SK-N-SH (cell line): Measurements from ENCODE around the gene LENG9. TPM values are rescaled to one million over a fixed set of nuclear protein-coding genes. Genes with fewer than 3 reads are reported as not detected.
A peak's percentile ranks its signal among the peaks of the same experiment; 100 is the strongest.

ENCODE experiments used
- CTCF ChIA-PET: fragments of 300-600, 350-600 bp; formaldehyde crosslinking; extraction: SDS; loops from one replicate; lab custom pipeline; 2021; lab: Yijun Ruan, JAX
- POLR2A ChIA-PET: fragments of 350-600 bp; sonication (Branson Sonifier 250); formaldehyde crosslinking; extraction: SDS; loops from one replicate; lab custom pipeline; 2020; ENCODE audit warnings: antibody characterized with exemption, inconsistent platforms; lab: Yijun Ruan, JAX
- DNase-seq: peaks from one replicate; pipeline ENCODE4 v3.0.0; 2012
- H2AFZ ChIP-seq: fragments of 200-600 bp; sonication (generic); 2 replicates; pipeline ENCODE4 v1.8.1; 2016; ENCODE audit warnings: antibody characterized with exemption, mild to moderate bottlenecking, low read depth
- H3F3A ChIP-seq: fragments of 200-600 bp; sonication (generic); replicated peaks from 2 replicates; pipeline ENCODE3; 2016; ENCODE audit warnings: antibody characterized with exemption, mild to moderate bottlenecking; ENCODE audit not compliant: insufficient read depth
- H3K27ac ChIP-seq, 2 experiments: fragments of 200-500 bp in 1 of 2; fragments of 200-600 bp in 1 of 2; sonication (Bioruptor generic) in 1 of 2; sonication (generic), shearing (Covaris generic) in 1 of 2; 2 replicates each; pipeline versions ENCODE4 v1.5.1 to v1.6.1; 2014 to 2016; ENCODE audit warnings: low read depth in 2 of 2, inconsistent platforms in 1 of 2, low read length in 1 of 2, mild to moderate bottlenecking in 1 of 2, mixed read lengths in 1 of 2
- H3K27me3 ChIP-seq: fragments of 200-600 bp; sonication (generic), shearing (Covaris generic); 2 replicates; pipeline ENCODE4 v1.6.1; 2016; ENCODE audit warnings: mixed run types; ENCODE audit not compliant: insufficient read depth
- H3K36me3 ChIP-seq, 2 experiments: fragments of 200-500 bp in 1 of 2; fragments of 200-600 bp in 1 of 2; sonication (Bioruptor generic) in 1 of 2; sonication (generic) in 1 of 2; replicated peaks in 1 of 2; 2 replicates each; pipeline versions ENCODE3 to v1.5.1; 2014 to 2016; ENCODE audit warnings: low read length in 1 of 2, mild to moderate bottlenecking in 1 of 2; ENCODE audit not compliant: insufficient read depth in 2 of 2, control insufficient read depth in 1 of 2
- H3K4me1 ChIP-seq, 2 experiments: fragments of 200-500 bp in 1 of 2; fragments of 200-600 bp in 1 of 2; sonication (Bioruptor generic) in 1 of 2; sonication (generic), shearing (Covaris generic) in 1 of 2; 2 replicates each; pipeline versions ENCODE4 v1.5.1 to v1.6.1; 2014 to 2016; ENCODE audit warnings: low read depth in 1 of 2, low read length in 1 of 2, mixed run types in 1 of 2; ENCODE audit not compliant: insufficient read depth in 2 of 2, control insufficient read depth in 1 of 2
- H3K4me2 ChIP-seq: fragments of 200-600 bp; sonication (generic), shearing (Covaris generic); 2 replicates; pipeline ENCODE4 v1.6.1; 2017; ENCODE audit warnings: mixed run types
- H3K4me3 ChIP-seq, 2 experiments: fragments of 200-500 bp in 1 of 2; fragments of 200-600 bp in 1 of 2; sonication (Bioruptor generic) in 1 of 2; sonication (generic), shearing (Covaris generic) in 1 of 2; 2 replicates each; pipeline versions ENCODE4 v1.5.1 to v1.8.1; 2014 to 2016; ENCODE audit warnings: low read depth in 2 of 2, inconsistent platforms in 1 of 2, low read length in 1 of 2, mild to moderate bottlenecking in 1 of 2, mixed read lengths in 1 of 2, moderate library complexity in 1 of 2
- H3K79me2 ChIP-seq: fragments of 200-600 bp; sonication (generic); 2 replicates; pipeline ENCODE4 v1.8.1; 2017; ENCODE audit warnings: mild to moderate bottlenecking; ENCODE audit not compliant: insufficient read depth
- H3K9ac ChIP-seq: fragments of 200-600 bp; sonication (generic); 2 replicates; pipeline ENCODE4 v1.6.1; 2017; ENCODE audit warnings: mixed run types
- H3K9me2 ChIP-seq: fragments of 200-600 bp; sonication (generic); 2 replicates; pipeline ENCODE4 v1.6.1; 2017; ENCODE audit warnings: mixed run types
- H3K9me3 ChIP-seq: fragments of 200-600 bp; sonication (generic); 2 replicates; pipeline ENCODE4 v1.6.1; 2017; ENCODE audit warnings: mixed run types, mild to moderate bottlenecking, moderate library complexity
- H4K20me1 ChIP-seq: fragments of 200-600 bp; sonication (generic); 2 replicates; pipeline ENCODE4 v1.6.1; 2017; ENCODE audit warnings: mild to moderate bottlenecking, mixed run types; ENCODE audit not compliant: insufficient read depth
- FOXJ3 ChIP-seq: sonication (generic); formaldehyde crosslinking; IDR thresholded peaks from 2 replicates; pipeline ENCODE4 v1.5.1; 2020; ENCODE audit warnings: mild to moderate bottlenecking, missing genetic modification reagents
- FOXM1 ChIP-seq: IDR thresholded peaks from 2 replicates; pipeline ENCODE4 v1.4.0; 2012; ENCODE audit warnings: low read depth, mild to moderate bottlenecking
- MXI1 ChIP-seq: IDR thresholded peaks from 2 replicates; pipeline ENCODE4 v1.6.1; 2012; ENCODE audit warnings: mild to moderate bottlenecking, low read depth, low read length, improper control_type of control experiment
- POLR2AphosphoS5 ChIP-seq: IDR thresholded peaks from 2 replicates; pipeline ENCODE4 v1.6.1; 2012; ENCODE audit warnings: low read depth, low read length
- RAD21 ChIP-seq: IDR thresholded peaks from 2 replicates; pipeline ENCODE4 v1.6.1; 2012; ENCODE audit warnings: mild to moderate bottlenecking, low read length
- RCOR1 ChIP-seq: fragments of 150-350 bp; IDR thresholded peaks from 2 replicates; pipeline ENCODE4 v1.6.1; 2017; ENCODE audit warnings: antibody characterized with exemption, low read length
- RXRA ChIP-seq: IDR thresholded peaks from 2 replicates; pipeline ENCODE4 v1.4.0; 2012; ENCODE audit warnings: low read depth, mild to moderate bottlenecking, borderline replicate concordance
- SMC3 ChIP-seq: IDR thresholded peaks from 2 replicates; pipeline ENCODE4 v1.6.1; 2012; ENCODE audit warnings: low read depth, low read length, improper control_type of control experiment
- TAF1 ChIP-seq: IDR thresholded peaks from 2 replicates; pipeline ENCODE4 v1.6.1; 2012; ENCODE audit warnings: low read depth, mild to moderate bottlenecking, low read length, moderate library complexity, borderline replicate concordance
- TCF12 ChIP-seq: IDR thresholded peaks from 2 replicates; pipeline ENCODE4 v1.4.0; 2012
- WGBS: methylation state at CpG from one replicate; pipeline ENCODE4 v1.1.6; 2017; ENCODE audit warnings: low lambda C conversion rate; 5-methylcytosine and 5-hydroxymethylcytosine counted together
- polyA plus RNA-seq, 3 experiments: library from polyadenylated mRNA; depleted of rRNA; stranded (reverse); fragments of >200 nt; gene quantifications; 2 replicates each; pipeline ENCODE4 v1.2.3, GENCODE V29; 2012
- TF ChIP-seq, protein P1 (sequence below): IDR thresholded peaks from 2 replicates; pipeline ENCODE4 v1.4.0; 2012; ENCODE audit warnings: low read depth, borderline replicate concordance
- TF ChIP-seq, protein P2 (sequence below): fragments of 200-600 bp; sonication (generic); IDR thresholded peaks from 2 replicates; pipeline ENCODE4 v1.6.1; 2017; ENCODE audit warnings: antibody characterized with exemption, mild to moderate bottlenecking, moderate library complexity
- TF ChIP-seq, protein P3 (sequence below): fragments of 150-350 bp; IDR thresholded peaks from 2 replicates; pipeline ENCODE4 v1.6.1; 2017; ENCODE audit warnings: antibody characterized with exemption, low read length, low read depth, borderline replicate concordance
- TF ChIP-seq, protein P4 (sequence below): IDR thresholded peaks from 2 replicates; pipeline ENCODE4 v1.6.1; 2012; ENCODE audit warnings: mild to moderate bottlenecking, low read depth, low read length, moderate library complexity
- TF ChIP-seq, protein P5 (sequence below): IDR thresholded peaks from 2 replicates; pipeline ENCODE4; 2012
- TF ChIP-seq, protein P6 (sequence below): IDR thresholded peaks from 2 replicates; pipeline ENCODE4 v1.4.0; 2012; ENCODE audit warnings: low read depth
- TF ChIP-seq, protein P7 (sequence below): IDR thresholded peaks from 2 replicates; pipeline ENCODE4 v1.4.0; 2012; ENCODE audit warnings: low read depth, borderline replicate concordance

LENG9 gene
- polyA plus RNA-seq, 1 of the 3 experiments (the other 2 are of a cell fraction) = 0.20 TPM

DNA sequence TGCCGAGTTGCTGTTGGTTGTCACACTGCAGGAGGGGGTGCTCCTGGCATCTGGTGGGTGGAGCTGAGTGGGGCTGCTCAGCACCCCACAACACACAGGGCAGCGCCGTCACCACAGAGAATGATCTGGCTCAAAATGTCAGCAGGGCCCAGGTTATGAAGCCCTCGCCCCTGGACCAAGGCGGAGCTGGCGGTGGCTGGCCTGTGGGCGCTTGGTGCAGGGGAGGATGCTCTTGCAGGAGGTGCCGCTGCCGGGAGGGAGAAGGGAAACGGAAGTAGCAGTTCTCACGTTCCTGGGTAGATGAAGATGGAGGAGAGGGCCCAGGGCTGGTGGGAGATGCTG is 28.7 kb downstream of the LENG9 start (continued):
- TF ChIP-seq, protein P1, sequence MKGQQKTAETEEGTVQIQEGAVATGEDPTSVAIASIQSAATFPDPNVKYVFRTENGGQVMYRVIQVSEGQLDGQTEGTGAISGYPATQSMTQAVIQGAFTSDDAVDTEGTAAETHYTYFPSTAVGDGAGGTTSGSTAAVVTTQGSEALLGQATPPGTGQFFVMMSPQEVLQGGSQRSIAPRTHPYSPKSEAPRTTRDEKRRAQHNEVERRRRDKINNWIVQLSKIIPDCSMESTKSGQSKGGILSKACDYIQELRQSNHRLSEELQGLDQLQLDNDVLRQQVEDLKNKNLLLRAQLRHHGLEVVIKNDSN = no peak
- TF ChIP-seq FOXM1 = no peak

DNA sequence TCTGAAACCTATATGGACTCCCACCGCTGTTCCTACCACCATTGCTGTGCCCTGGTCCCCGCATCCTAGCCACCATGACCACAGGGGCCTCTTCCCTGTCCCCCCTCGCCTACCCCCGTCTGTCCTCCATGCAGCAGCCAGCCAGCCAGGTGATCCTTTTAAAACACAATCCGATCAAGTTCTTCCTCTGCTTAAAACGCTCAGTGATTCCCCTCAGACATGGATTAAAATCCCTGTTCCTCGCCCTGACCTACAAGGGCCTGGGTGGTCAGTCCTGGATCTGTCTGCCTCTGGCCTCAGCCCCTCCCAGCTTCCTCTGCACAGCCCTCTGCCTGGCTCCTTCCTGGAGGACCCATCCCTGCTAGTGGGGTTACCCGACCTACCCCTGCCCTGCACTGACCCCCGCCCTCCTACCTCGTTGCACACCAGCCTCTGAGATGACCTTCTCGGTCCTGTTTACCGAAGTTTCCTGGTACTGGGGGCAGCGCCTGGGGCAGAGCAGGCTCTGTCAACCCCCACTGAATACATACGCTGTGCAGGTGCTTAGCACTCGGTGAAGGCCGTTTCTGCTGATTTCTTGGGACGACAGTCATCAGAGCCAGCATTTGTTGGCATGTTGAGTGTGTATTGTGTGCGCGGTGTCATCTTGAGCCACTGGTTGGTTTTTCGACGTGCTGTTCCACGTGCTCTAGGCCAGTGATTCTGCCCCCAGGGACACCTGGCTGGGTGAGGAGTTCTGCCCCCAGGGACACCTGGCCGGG is 29.3 kb downstream of the LENG9 start:
- TF ChIP-seq, protein P2, sequence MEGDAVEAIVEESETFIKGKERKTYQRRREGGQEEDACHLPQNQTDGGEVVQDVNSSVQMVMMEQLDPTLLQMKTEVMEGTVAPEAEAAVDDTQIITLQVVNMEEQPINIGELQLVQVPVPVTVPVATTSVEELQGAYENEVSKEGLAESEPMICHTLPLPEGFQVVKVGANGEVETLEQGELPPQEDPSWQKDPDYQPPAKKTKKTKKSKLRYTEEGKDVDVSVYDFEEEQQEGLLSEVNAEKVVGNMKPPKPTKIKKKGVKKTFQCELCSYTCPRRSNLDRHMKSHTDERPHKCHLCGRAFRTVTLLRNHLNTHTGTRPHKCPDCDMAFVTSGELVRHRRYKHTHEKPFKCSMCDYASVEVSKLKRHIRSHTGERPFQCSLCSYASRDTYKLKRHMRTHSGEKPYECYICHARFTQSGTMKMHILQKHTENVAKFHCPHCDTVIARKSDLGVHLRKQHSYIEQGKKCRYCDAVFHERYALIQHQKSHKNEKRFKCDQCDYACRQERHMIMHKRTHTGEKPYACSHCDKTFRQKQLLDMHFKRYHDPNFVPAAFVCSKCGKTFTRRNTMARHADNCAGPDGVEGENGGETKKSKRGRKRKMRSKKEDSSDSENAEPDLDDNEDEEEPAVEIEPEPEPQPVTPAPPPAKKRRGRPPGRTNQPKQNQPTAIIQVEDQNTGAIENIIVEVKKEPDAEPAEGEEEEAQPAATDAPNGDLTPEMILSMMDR = no peak
- no peak for TF ChIP-seq FOXM1
- no peak for TF ChIP-seq FOXJ3 (CRISPR knock-in tag)
- TF ChIP-seq RXRA = no peak
- TF ChIP-seq RCOR1 = no peak
- TF ChIP-seq RAD21 = no peak
- no peak for TF ChIP-seq MXI1
- TF ChIP-seq, protein P3, sequence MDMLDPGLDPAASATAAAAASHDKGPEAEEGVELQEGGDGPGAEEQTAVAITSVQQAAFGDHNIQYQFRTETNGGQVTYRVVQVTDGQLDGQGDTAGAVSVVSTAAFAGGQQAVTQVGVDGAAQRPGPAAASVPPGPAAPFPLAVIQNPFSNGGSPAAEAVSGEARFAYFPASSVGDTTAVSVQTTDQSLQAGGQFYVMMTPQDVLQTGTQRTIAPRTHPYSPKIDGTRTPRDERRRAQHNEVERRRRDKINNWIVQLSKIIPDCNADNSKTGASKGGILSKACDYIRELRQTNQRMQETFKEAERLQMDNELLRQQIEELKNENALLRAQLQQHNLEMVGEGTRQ = no peak
- no peak for TF ChIP-seq TCF12
- TF ChIP-seq, protein P4, sequence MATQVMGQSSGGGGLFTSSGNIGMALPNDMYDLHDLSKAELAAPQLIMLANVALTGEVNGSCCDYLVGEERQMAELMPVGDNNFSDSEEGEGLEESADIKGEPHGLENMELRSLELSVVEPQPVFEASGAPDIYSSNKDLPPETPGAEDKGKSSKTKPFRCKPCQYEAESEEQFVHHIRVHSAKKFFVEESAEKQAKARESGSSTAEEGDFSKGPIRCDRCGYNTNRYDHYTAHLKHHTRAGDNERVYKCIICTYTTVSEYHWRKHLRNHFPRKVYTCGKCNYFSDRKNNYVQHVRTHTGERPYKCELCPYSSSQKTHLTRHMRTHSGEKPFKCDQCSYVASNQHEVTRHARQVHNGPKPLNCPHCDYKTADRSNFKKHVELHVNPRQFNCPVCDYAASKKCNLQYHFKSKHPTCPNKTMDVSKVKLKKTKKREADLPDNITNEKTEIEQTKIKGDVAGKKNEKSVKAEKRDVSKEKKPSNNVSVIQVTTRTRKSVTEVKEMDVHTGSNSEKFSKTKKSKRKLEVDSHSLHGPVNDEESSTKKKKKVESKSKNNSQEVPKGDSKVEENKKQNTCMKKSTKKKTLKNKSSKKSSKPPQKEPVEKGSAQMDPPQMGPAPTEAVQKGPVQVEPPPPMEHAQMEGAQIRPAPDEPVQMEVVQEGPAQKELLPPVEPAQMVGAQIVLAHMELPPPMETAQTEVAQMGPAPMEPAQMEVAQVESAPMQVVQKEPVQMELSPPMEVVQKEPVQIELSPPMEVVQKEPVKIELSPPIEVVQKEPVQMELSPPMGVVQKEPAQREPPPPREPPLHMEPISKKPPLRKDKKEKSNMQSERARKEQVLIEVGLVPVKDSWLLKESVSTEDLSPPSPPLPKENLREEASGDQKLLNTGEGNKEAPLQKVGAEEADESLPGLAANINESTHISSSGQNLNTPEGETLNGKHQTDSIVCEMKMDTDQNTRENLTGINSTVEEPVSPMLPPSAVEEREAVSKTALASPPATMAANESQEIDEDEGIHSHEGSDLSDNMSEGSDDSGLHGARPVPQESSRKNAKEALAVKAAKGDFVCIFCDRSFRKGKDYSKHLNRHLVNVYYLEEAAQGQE = no peak
- TF ChIP-seq POLR2AphosphoS5 = no peak
- TF ChIP-seq, protein P5, sequence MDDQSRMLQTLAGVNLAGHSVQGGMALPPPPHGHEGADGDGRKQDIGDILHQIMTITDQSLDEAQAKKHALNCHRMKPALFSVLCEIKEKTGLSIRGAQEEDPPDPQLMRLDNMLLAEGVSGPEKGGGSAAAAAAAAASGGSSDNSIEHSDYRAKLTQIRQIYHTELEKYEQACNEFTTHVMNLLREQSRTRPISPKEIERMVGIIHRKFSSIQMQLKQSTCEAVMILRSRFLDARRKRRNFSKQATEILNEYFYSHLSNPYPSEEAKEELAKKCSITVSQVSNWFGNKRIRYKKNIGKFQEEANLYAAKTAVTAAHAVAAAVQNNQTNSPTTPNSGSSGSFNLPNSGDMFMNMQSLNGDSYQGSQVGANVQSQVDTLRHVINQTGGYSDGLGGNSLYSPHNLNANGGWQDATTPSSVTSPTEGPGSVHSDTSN = no peak
- no peak for TF ChIP-seq TAF1
- TF ChIP-seq, protein P6, sequence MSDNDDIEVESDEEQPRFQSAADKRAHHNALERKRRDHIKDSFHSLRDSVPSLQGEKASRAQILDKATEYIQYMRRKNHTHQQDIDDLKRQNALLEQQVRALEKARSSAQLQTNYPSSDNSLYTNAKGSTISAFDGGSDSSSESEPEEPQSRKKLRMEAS = no peak
- no peak for TF ChIP-seq SMC3
- TF ChIP-seq, protein P7, sequence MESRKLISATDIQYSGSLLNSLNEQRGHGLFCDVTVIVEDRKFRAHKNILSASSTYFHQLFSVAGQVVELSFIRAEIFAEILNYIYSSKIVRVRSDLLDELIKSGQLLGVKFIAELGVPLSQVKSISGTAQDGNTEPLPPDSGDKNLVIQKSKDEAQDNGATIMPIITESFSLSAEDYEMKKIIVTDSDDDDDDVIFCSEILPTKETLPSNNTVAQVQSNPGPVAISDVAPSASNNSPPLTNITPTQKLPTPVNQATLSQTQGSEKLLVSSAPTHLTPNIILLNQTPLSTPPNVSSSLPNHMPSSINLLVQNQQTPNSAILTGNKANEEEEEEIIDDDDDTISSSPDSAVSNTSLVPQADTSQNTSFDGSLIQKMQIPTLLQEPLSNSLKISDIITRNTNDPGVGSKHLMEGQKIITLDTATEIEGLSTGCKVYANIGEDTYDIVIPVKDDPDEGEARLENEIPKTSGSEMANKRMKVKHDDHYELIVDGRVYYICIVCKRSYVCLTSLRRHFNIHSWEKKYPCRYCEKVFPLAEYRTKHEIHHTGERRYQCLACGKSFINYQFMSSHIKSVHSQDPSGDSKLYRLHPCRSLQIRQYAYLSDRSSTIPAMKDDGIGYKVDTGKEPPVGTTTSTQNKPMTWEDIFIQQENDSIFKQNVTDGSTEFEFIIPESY = no peak
- Histone ChIP-seq H3K27me3 (peaks cover 14% of the 10 kb centered on the region), H4K20me1 (0 out of 2 replicates have a peak, but pooled peaks cover 13% of the 10 kb centered on the region), H3K36me3 (no peaks in the 10 kb centered on the region), H3K27ac (no peak overlapping the region), H3K4me1 (peaks cover 0 to 12% of the 10 kb centered on the region in 2 experiments; a peak in 1 of 4 replicates), H3K79me2 (peaks cover 7% of the 10 kb centered on the region; the same call in 1 of the 2 replicates), H3K9me3 (no peaks in the 10 kb centered on the region), H3F3A (no peaks in the 10 kb centered on the region), H3K4me2 (no peak overlapping the region), H3K4me3 (no peak overlapping the region), H3K9me2 (no peaks in the 10 kb centered on the region), H3K9ac (no peak overlapping the region), H2AFZ (no peak overlapping the region)
- peak; percentile 13 for DNase-seq
- POLR2A ChIA-PET = interaction anchor here (2.2 kb wide), 1 partner anchor 14 kb away, joined by 7 read pairs; the partner anchor contains the start of gene LENG8
- WGBS = 82% methylated on average over 19 of the region's 23 CpGs
- CTCF ChIA-PET = no interaction called here
